Endothelial cell of umbilical vein (primary cell): ENCODE data around the gene GSTO1. TPM values are rescaled to one million over a fixed set of nuclear protein-coding genes. Genes with fewer than 3 reads are reported as not detected.
"Not testable (repeated sequence)": the region's sequence is repeated elsewhere in the genome, so short reads cannot be mapped to it uniquely, and the experiment has no call there.

Experiments
- BruUV-seq: library from RNA; stranded (reverse); fragments of 400-500 nt; replicated peaks from 2 replicates; lab custom pipeline; 2021; lab: Mats Ljungman, UMichigan
- CTCF ChIA-PET: fragments of 300-600, 350-600 bp; sonication (Branson Sonifier 250); formaldehyde crosslinking; loops from one replicate; lab custom pipeline; 2021; ENCODE audit warnings: antibody characterized with exemption, inconsistent platforms; lab: Charles Lee
- POLR2A ChIA-PET: fragments of 300-600, 350-600 bp; sonication (Branson Sonifier 250); formaldehyde crosslinking; loops from one replicate; lab custom pipeline; 2021; ENCODE audit warnings: antibody characterized with exemption, inconsistent platforms; lab: Charles Lee
- DNase-seq: peaks from one replicate; pipeline ENCODE4 v3.0.0-alpha.2; 2011; ENCODE audit warnings: low read depth, low spot score
- FAIRE-seq: peaks from 2 replicates; lab custom pipeline; 2011; peaks lifted over from hg19 to GRCh38; lab: Jason Lieb, UNC
- H2AFZ ChIP-seq: 2 replicates; pipeline ENCODE4 v1.6.0; 2012; ENCODE audit warnings: low read depth, low read length, control low read depth, inconsistent platforms
- H3K27ac ChIP-seq: 2 replicates; pipeline ENCODE4 v1.5.1; 2011; ENCODE audit warnings: low read depth, mild to moderate bottlenecking, control low read depth, low read length, moderate library complexity; ENCODE audit not compliant: insufficient read depth
- H3K27me3 ChIP-seq, 2 experiments: 2 replicates each; pipeline versions ENCODE4 v1.6.0 to v1.6.1; 2011; ENCODE audit warnings: low read length in 2 of 2, mixed read lengths in 1 of 2; ENCODE audit not compliant: control insufficient read depth in 2 of 2, insufficient read depth in 2 of 2
- H3K36me3 ChIP-seq, 2 experiments: 2 replicates in 1 of 2; 3 replicates in 1 of 2; pipeline ENCODE4 v1.5.1; 2011; ENCODE audit warnings: low read length in 2 of 2, mild to moderate bottlenecking in 1 of 2, moderate library complexity in 1 of 2; ENCODE audit not compliant: control insufficient read depth in 2 of 2, insufficient read depth in 2 of 2; ENCODE audit errors: extremely low read depth in 1 of 2
- H3K4me1 ChIP-seq: 3 replicates; pipeline ENCODE4 v1.5.1; 2011; ENCODE audit warnings: mild to moderate bottlenecking, low read length; ENCODE audit not compliant: control insufficient read depth, insufficient read depth; ENCODE audit errors: extremely low read depth
- H3K4me2 ChIP-seq: 2 replicates; pipeline ENCODE4 v1.6.1; 2011; ENCODE audit warnings: low read length, control low read depth, mixed read lengths; ENCODE audit not compliant: insufficient read depth
- H3K4me3 ChIP-seq, 3 experiments: fragments of 200-600 bp in 1 of 3; sonication (generic), shearing (Covaris generic) in 1 of 3; replicated peaks in 1 of 3; 2 replicates each; pipeline ENCODE4 v1.5.1; 2011 to 2016; ENCODE audit warnings: control low read depth in 3 of 3, low read length in 3 of 3, mild to moderate bottlenecking in 2 of 3, inconsistent platforms in 1 of 3, low read depth in 1 of 3, moderate library complexity in 1 of 3; ENCODE audit not compliant: insufficient read depth in 1 of 3
- H3K79me2 ChIP-seq: 2 replicates; pipeline ENCODE4 v1.6.0; 2012; ENCODE audit warnings: low read length, inconsistent platforms; ENCODE audit not compliant: control insufficient read depth, insufficient read depth
- H3K9ac ChIP-seq: replicated peaks from 2 replicates; pipeline ENCODE3; 2011; ENCODE audit warnings: low read length, control low read depth; ENCODE audit not compliant: insufficient read depth; ENCODE audit errors: extremely low read depth
- H3K9me1 ChIP-seq: replicated peaks from 3 replicates; pipeline ENCODE4 v1.6.0; 2011; ENCODE audit warnings: mild to moderate bottlenecking, low read length; ENCODE audit not compliant: control insufficient read depth, insufficient read depth; ENCODE audit errors: extremely low read depth
- H3K9me3 ChIP-seq: replicated peaks from 2 replicates; pipeline ENCODE4 v1.5.1; 2012; ENCODE audit warnings: low read length, inconsistent platforms; ENCODE audit not compliant: control insufficient read depth, insufficient read depth
- H4K20me1 ChIP-seq: replicated peaks from 2 replicates; pipeline ENCODE3; 2011; ENCODE audit warnings: mild to moderate bottlenecking, low read length; ENCODE audit not compliant: control insufficient read depth, insufficient read depth; ENCODE audit errors: extremely low read depth
- EZH2 ChIP-seq: IDR thresholded peaks from 2 replicates; pipeline ENCODE4 v1.6.1; 2012; ENCODE audit warnings: borderline replicate concordance, low read depth, mild to moderate bottlenecking, moderate library complexity, low read length, inconsistent platforms; ENCODE audit not compliant: severe bottlenecking
- FOS ChIP-seq: IDR thresholded peaks from 2 replicates; pipeline ENCODE4 v1.6.1; 2011; ENCODE audit warnings: mild to moderate bottlenecking, low read length, moderate library complexity, borderline replicate concordance; ENCODE audit not compliant: insufficient read depth
- GATA2 ChIP-seq: IDR thresholded peaks from 2 replicates; pipeline ENCODE4 v1.7.0; 2011; ENCODE audit warnings: low read depth, mild to moderate bottlenecking, moderate library complexity, mixed read lengths, low read length; ENCODE audit not compliant: insufficient read length, insufficient read depth
- JUN ChIP-seq: IDR thresholded peaks from 2 replicates; pipeline ENCODE4 v1.6.1; 2011; ENCODE audit warnings: borderline replicate concordance, low read depth; ENCODE audit not compliant: insufficient read length, insufficient read depth
- MYC ChIP-seq: IDR thresholded peaks from one replicate; pipeline ENCODE4 v1.6.1; 2011; ENCODE audit warnings: mild to moderate bottlenecking, low read depth, low read length
- POLR2A ChIP-seq: IDR thresholded peaks from 2 replicates; pipeline ENCODE4 v1.6.1; 2012; ENCODE audit warnings: low read depth, mild to moderate bottlenecking, control low read depth, low read length
- POLR2AphosphoS5 ChIP-seq: IDR thresholded peaks from 2 replicates; pipeline ENCODE4 v1.6.1; 2012; ENCODE audit warnings: low read depth, mild to moderate bottlenecking, control low read depth, low read length, moderate library complexity; ENCODE audit not compliant: insufficient read depth
- dilution Hi-C: fragments of 300-500 bp; cut with MboI; formaldehyde crosslinking; loops from one replicate; pipeline ENCODE4 v1.15.0; 2019; ENCODE audit warnings: low sequenced_read_pairs; ENCODE audit not compliant: extremely low pct_ligation_motif_present
- intact Hi-C: fragments of 100-400 bp; cut with micrococcal nuclease; formaldehyde crosslinking; loops from one replicate; pipeline ENCODE4 v1.10.0; 2022
- polyA plus RNA-seq, 4 experiments: library from polyadenylated mRNA; depleted of rRNA in 3 of 4; stranded (reverse) in 3 of 4; unstranded in 1 of 4; fragments of >200 nt; gene quantifications; 2 replicates each; pipeline versions ENCODE4 v1.2.1 to v1.2.3, GENCODE V29; 2011 to 2012; ENCODE audit warnings: missing spikeins in 1 of 4
- total RNA-seq: library from RNA; stranded (reverse); gene quantifications from 2 replicates; pipeline ENCODE4 v1.2.3, GENCODE V29; 2021
- TF ChIP-seq, protein P1 (sequence below): IDR thresholded peaks from 2 replicates; pipeline ENCODE4 v1.6.1; 2011; ENCODE audit not compliant: insufficient read depth, insufficient read length
- TF ChIP-seq, protein P2 (sequence below), 2 donors: IDR thresholded peaks; 1 replicate in 1 of 2; 2 replicates in 1 of 2; pipeline ENCODE4 v1.5.1; 2011; ENCODE audit warnings: low read length in 2 of 2, mild to moderate bottlenecking in 2 of 2, moderate library complexity in 2 of 2, control low read depth in 1 of 2, inconsistent platforms in 1 of 2, low read depth in 1 of 2; ENCODE audit not compliant: insufficient read depth in 1 of 2; ENCODE audit errors: extremely low read depth in 1 of 2

Gene GSTO1
- total and polyA plus RNA-seq, 2 donors (not counting 3 experiments of a cell fraction or from before 2014, with no cell fraction given): 124 to 211 TPM

DNA sequence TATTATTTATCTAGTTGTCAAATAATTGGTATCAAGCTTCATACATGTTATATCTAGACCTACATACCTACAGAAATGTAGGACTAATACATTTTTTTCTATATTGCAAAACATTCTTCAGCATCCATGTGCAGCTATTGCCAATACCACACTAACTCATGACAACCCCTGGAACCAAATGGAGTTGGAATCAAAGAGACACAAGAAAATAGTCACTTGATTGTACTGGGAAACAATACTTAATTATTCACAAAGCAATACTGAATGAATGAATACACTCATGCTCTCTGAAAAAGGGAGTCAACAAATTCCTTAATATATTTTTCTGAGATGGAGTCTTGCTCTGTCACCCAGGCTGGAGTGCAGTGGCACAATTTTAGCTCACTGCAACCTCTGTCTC lies 12.1 kb upstream of the GSTO1 start:
- Histone ChIP-seq H3K27ac (no peak overlapping the region), H3K79me2 (no peaks in the 10 kb centered on the region), H3K4me1 (no peaks in the 10 kb centered on the region), H3K27me3 (peaks cover 14 to 18% of the 10 kb centered on the region in 2 experiments), H3K4me3 (no peak overlapping the region), H3K9me3 (no peaks in the 10 kb centered on the region), H3K36me3 (no peaks in the 10 kb centered on the region), H4K20me1 (no peaks in the 10 kb centered on the region), H3K9ac (no peak overlapping the region), H3K4me2 (no peak overlapping the region), H2AFZ (no peak overlapping the region), H3K9me1 (no peaks in the 10 kb centered on the region)
- intact Hi-C loops: no loop called here
- POLR2A ChIA-PET: no interaction called here
- BruUV-seq: no TSS peak
- CTCF ChIA-PET: no interaction called here
- DNase-seq (no peak), FAIRE-seq (no peak)
- dilution Hi-C loops: no loop called here
- TF ChIP-seq EZH2 (no peak), JUN (no peak), FOS (no peak), POLR2AphosphoS5 (no peak), MYC (no peak), POLR2A (no peak), GATA2 (no peak)
- TF ChIP-seq, protein P1, sequence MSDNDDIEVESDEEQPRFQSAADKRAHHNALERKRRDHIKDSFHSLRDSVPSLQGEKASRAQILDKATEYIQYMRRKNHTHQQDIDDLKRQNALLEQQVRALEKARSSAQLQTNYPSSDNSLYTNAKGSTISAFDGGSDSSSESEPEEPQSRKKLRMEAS: no peak
- TF ChIP-seq, protein P2, sequence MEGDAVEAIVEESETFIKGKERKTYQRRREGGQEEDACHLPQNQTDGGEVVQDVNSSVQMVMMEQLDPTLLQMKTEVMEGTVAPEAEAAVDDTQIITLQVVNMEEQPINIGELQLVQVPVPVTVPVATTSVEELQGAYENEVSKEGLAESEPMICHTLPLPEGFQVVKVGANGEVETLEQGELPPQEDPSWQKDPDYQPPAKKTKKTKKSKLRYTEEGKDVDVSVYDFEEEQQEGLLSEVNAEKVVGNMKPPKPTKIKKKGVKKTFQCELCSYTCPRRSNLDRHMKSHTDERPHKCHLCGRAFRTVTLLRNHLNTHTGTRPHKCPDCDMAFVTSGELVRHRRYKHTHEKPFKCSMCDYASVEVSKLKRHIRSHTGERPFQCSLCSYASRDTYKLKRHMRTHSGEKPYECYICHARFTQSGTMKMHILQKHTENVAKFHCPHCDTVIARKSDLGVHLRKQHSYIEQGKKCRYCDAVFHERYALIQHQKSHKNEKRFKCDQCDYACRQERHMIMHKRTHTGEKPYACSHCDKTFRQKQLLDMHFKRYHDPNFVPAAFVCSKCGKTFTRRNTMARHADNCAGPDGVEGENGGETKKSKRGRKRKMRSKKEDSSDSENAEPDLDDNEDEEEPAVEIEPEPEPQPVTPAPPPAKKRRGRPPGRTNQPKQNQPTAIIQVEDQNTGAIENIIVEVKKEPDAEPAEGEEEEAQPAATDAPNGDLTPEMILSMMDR (IDR thresholded peaks at IDR 0.05; ENCODE audit: extremely low read depth in 1 of 2, insufficient read depth in 1 of 2, low read depth in 1 of 2, low read length in 2 of 2): no peak

DNA sequence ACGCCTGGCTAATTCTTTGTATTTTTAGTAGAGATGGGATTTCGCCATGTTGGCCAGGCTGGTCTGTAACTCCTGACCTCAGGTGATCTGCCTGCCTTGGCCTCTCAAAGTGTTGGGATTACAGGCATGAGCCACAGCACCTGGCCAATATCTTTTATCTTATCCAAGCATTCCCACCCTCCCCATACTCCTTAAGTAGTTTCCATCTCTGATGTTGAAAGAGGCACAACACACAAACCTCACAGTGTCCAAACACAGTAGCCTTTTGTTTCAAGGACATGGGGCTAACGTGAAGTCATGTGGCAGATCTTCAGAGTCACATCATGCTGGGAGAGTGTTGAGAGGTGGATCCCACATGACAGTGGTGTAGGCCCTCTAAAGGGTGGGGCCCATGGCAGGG lies 11.7 kb upstream of the GSTO1 start:
- FAIRE-seq, H2AFZ ChIP-seq, intact Hi-C loops, DNase-seq, H3K36me3 ChIP-seq, H3K27ac ChIP-seq, CTCF ChIA-PET, POLR2A ChIA-PET, H4K20me1 ChIP-seq, H3K9me1 ChIP-seq, H3K4me1 ChIP-seq, H3K9me3 ChIP-seq, H3K9ac ChIP-seq, H3K79me2 ChIP-seq, BruUV-seq, H3K4me3 ChIP-seq, H3K4me2 ChIP-seq, dilution Hi-C loops: not testable (repeated sequence)
- H3K27me3 ChIP-seq: peaks cover 14 to 18% of the 10 kb centered on the region in 2 experiments
